Fibroblast of gingiva (primary cell): ENCODE measurements around the gene RTL1.

Experiments used
- DNase-seq: peaks from one replicate; pipeline ENCODE4 v3.0.0-alpha.2; 2011; ENCODE audit warnings: low read depth

Gene RTL1

GRCh38 chr14:100898935-100899883, 4.3 kb downstream of the RTL1 start:
- DNase-seq = no peak

GRCh38 chr14:100898465-100898864, 5.1 kb downstream of the RTL1 start:
- no peak for DNase-seq

GRCh38 chr14:100896369-100897060, 7.0 kb downstream of the RTL1 start:
- no peak for DNase-seq

GRCh38 chr14:100895411-100895810, 8.1 kb downstream of the RTL1 start:
- DNase-seq = no peak

DNA sequence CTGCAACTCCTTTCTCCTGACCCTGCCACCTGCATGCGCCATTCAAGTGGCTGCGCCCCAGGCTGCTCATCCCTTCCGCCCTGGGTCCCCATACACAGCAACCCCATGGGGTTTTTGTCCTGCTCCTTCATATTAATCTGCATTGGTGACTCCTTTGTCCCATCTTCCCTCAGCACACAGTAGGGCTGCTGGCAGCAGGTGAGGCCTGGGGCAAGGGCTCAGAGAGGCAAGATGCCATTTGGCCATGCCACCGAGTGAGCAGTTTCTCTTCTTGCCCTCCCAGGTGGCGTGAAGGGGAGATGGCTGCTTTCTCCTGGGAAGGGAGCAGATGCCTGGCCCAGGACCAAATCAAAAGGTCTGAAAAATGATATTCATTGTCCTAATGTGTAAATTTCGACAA, 9.1 kb downstream of the RTL1 start:
- DNase-seq = no peak

DNA sequence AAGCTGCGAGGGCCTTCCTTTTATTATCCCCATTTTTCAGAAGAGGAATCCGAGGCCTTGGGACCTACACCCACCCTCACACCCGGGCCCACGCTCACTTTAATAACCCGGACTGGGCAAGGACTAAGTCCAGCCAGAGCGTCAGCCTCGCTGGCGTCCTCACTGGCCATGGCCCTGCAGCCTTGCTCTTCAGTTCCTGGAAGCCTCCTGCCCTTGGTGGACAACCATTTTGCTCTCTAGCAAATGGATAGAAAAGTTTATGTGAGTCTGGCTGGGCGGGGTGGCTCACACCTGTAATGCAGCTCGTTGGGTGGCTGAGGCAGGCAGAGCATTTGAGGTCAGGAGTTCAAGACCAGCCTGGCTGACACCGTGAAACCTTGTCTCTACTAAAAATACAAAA, 9.8 kb downstream of the RTL1 start:
- DNase-seq = no peak

- DNase-seq = no peak
Measured at GRCh38 chr14:100893228-100893601, 10.3 kb downstream of the RTL1 start.

- DNase-seq = no peak
Measured at GRCh38 chr14:100892496-100893227, 10.9 kb downstream of the RTL1 start.

DNA sequence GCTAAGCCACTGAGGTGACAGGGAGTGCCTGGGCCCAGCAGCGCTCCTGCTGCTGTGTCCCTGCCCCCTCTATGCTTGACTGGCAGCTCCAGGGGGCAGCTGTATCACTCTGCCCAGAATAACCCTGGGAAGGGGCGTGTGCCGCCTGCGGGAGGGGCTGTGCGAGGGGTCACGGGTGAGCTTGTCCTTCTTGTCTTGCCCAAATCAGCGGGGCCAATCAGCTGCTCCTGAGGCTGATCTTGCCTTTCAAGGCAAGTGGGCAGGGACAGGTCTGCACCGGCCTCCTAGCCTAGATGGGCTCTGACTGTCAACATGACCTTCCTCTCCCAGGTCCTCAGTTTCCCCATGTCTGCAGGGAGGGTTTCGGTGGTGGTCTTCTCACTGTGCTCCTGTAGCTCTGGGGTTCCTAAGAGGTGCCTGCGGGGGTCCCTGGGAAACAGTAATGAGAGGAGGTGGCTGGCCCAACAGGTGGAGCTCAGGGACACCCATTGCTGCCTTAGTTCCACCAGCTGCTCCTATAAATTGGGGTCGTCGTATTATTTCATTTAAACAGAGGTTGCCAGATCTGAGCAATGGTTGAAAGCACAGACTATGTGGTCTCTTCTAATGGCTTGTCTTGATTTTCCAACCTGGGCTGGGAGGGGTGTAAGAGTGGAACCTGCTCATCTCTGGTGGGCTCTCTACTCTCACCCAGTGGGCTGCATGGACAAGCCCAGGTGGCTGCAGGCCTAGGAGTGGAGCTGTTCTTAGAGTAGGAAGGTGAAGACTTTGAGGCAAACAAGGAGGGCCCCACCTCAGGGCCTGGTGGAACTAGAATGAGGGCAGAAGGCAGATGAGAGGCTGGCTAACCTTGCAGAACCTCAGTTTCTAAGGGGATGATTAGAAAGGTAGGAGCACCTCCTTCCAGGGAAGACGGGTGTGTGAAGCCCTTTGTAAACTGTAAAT, 11.7 kb downstream of the RTL1 start:
- DNase-seq = no peak

GRCh38 chr14:100891051-100891450, 12.5 kb downstream of the RTL1 start:
- no peak for DNase-seq

DNA sequence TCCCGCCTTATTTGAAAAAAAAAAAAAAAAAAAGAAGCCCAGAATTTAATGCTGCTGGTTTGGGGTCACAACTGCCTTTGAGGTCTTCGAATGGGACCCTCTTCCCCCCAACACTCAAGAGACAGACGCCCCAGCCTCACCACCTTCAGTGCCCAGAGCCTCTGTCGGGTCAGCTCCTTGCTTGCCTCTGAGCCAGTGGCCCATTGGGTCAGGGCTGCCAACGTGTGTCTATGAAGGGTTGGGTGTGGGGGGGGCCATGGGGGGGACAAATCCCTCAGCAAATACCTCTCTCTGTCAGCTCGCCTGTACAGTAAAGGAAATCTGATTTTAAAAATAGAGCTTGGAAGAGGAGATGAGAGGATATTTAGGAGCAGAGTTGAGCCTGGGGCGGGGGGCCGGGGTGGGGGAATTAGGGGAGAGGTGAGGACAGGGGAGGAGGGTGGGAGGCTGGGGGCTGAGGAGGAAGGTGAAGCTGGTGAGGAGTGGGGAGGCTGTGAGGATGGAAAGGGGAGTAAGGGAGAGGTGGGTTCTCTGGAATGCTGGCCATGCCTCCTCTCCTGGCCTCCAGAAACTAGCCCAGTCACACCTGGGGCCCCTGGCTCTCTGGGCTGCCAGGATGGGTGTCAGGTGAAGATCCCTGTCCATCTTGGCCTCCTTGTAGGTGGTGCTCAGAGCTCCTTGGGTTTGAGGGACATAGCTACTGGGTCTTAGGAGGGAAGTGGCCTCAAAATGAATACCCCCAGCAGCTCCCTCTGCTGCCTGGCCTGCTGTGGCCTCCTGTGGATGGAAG, 13.3 kb downstream of the RTL1 start:
- DNase-seq = no peak

- no peak for DNase-seq
Measured at GRCh38 chr14:100889641-100890040, 13.9 kb downstream of the RTL1 start.

GRCh38 chr14:100888789-100889315, 14.7 kb downstream of the RTL1 start:
- no peak for DNase-seq

- no peak for DNase-seq
Measured at GRCh38 chr14:100887728-100888335, 15.7 kb downstream of the RTL1 start.

- no peak for DNase-seq
Measured at GRCh38 chr14:100885617-100886016, 17.9 kb downstream of the RTL1 start.

GRCh38 chr14:100885196-100885595, 18.3 kb downstream of the RTL1 start:
- no peak for DNase-seq

GRCh38 chr14:100884456-100884855, 19.1 kb downstream of the RTL1 start:
- no peak for DNase-seq

GRCh38 chr14:100883789-100884101, 19.8 kb downstream of the RTL1 start:
- no peak for DNase-seq

GRCh38 chr14:100882991-100883788, 20.3 kb downstream of the RTL1 start:
- DNase-seq = no peak
